ENCODE data around the gene ADGRL3. TPM values are rescaled to one million over a fixed set of nuclear protein-coding genes. Genes with fewer than 3 reads are reported as not detected.

The ADGRL3 gene
- total and polyA plus RNA-seq, 4 donors: 0.39 to 59.9 (median 2.9) TPM

DNA sequence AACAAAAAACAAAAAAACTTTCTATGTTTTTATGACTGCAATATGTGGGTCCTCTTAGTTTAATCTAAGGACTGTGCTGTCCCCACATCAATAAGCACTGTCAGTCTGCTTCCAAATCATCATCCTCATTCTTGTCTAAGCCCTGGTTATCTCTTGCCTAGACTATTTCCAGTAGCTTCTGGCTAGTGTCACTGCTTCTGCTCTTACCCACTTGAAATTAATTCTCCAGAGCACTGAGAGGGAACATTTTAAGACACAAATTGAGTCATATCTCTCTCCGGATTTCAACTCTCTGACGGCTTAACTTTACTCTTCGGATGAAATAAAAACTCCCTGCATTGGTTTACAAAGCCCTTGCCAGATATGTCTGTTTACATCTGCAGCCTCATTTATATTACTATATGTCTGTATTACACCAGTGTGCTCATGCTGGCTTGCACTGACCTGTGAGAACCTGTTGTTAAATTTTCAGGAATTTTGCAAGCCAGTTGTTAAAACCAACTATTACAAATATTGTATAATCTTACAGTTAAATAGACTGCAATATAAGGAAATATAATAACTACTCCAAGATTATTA lies 345.9 kb downstream of the ADGRL3 start:
- Histone ChIP-seq H3K4me3 (no peak overlapping the region), H3K36me3 (ENCODE audit: control insufficient read depth in 4 of 4, insufficient read depth in 4 of 4, low read length in 4 of 4) (no peaks in the 10 kb centered on the region), H3K9me3 (ENCODE audit: control insufficient read depth in 4 of 4, insufficient read depth in 3 of 4, low read length in 3 of 4) (peaks cover 0 to 2% (median 0%) of the 10 kb centered on the region in 4 donors), H3K27ac (ENCODE audit: low read depth in 1 of 2, low read length in 1 of 2) (peak overlapping the region in 1 of 2 donors; percentile 55), H3K4me1 (ENCODE audit: control insufficient read depth in 5 of 5, insufficient read depth in 5 of 5, low read length in 5 of 5) (peaks cover 0 to 11% (median 2%) of the 10 kb centered on the region in 5 donors), H3K9ac (ENCODE audit: insufficient read depth in 1 of 2, low read length in 2 of 2) (no peak overlapping the region), H3K27me3 (ENCODE audit: control insufficient read depth in 3 of 3, insufficient read depth in 3 of 3, low read length in 2 of 3) (no peaks in the 10 kb centered on the region)
- 65 to 74% methylated on average over 3 of the region's 3 CpGs for WGBS, 2 donors
- ATAC-seq (ENCODE audit: insufficient read depth, low FRiP score): no peak
- TF ChIP-seq CTCF (IDR thresholded peaks at IDR 0.05; ENCODE audit: control extremely low read depth, extremely low read depth): no peak
- DNase-seq: peak in 2 of 3 donors; percentile 49 to 51

DNA sequence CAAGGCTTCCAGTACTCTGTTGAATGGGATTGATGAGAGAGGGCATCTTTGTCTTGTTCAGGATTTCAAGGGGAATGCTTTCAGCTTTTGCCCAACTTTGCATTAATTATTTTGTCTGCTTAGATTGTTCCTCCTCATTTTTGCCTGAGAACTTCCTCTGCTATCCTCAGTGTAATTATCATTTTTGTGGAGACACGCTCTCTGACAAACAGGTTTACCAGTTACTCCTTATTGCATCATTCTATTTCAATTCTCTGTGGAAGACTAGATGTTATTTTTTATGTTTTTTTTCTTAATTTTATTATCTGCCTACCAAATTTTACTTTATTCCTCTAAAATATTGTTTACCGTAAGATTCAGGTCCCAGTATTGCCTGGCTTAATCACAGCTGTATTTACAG lies 349.2 kb downstream of the ADGRL3 start:
- ATAC-seq (ENCODE audit: insufficient read depth, low FRiP score): no peak
- DNase-seq: no peak
- Histone ChIP-seq H3K4me1 (ENCODE audit: control insufficient read depth in 5 of 5, insufficient read depth in 5 of 5, low read length in 5 of 5) (peaks cover 0 to 3% (median 0%) of the 10 kb centered on the region in 5 donors), H3K9me3 (ENCODE audit: control insufficient read depth in 4 of 4, insufficient read depth in 3 of 4, low read length in 3 of 4) (peaks cover 0 to 2% (median 0%) of the 10 kb centered on the region in 4 donors), H3K27ac (ENCODE audit: low read depth in 1 of 2, low read length in 1 of 2) (no peak overlapping the region), H3K4me3 (no peak overlapping the region), H3K9ac (ENCODE audit: insufficient read depth in 1 of 2, low read length in 2 of 2) (no peak overlapping the region), H3K27me3 (ENCODE audit: control insufficient read depth in 3 of 3, insufficient read depth in 3 of 3, low read length in 2 of 3) (no peaks in the 10 kb centered on the region), H3K36me3 (ENCODE audit: control insufficient read depth in 4 of 4, insufficient read depth in 4 of 4, low read length in 4 of 4) (no peaks in the 10 kb centered on the region)
- WGBS, 2 donors: 94 to 98% methylated on average over 2 of the region's 2 CpGs
- no peak for TF ChIP-seq CTCF (IDR thresholded peaks at IDR 0.05; ENCODE audit: control extremely low read depth, extremely low read depth)

- no peak overlapping the region for H3K27ac ChIP-seq (ENCODE audit: low read depth in 1 of 2, low read length in 1 of 2)
- ATAC-seq (ENCODE audit: insufficient read depth, low FRiP score): no peak
- no peaks in the 10 kb centered on the region for H3K36me3 ChIP-seq (ENCODE audit: control insufficient read depth in 4 of 4, insufficient read depth in 4 of 4, low read length in 4 of 4)
- peak in 1 of 3 donors; percentile 28 for DNase-seq
- no peak for TF ChIP-seq CTCF (IDR thresholded peaks at IDR 0.05; ENCODE audit: control extremely low read depth, extremely low read depth)
- 97% methylated on average over 1 of the region's 1 CpG for WGBS, 2 donors
- no peak overlapping the region for H3K4me3 ChIP-seq
- no peaks in the 10 kb centered on the region for H3K27me3 ChIP-seq (ENCODE audit: control insufficient read depth in 3 of 3, insufficient read depth in 3 of 3, low read length in 2 of 3)
- no peak overlapping the region for H3K9ac ChIP-seq (ENCODE audit: insufficient read depth in 1 of 2, low read length in 2 of 2)
- H3K4me1 ChIP-seq (ENCODE audit: control insufficient read depth in 5 of 5, insufficient read depth in 5 of 5, low read length in 5 of 5): peaks cover 0 to 7% (median 0%) of the 10 kb centered on the region in 5 donors
- peaks cover 0 to 2% (median 0%) of the 10 kb centered on the region in 4 donors for H3K9me3 ChIP-seq (ENCODE audit: control insufficient read depth in 4 of 4, insufficient read depth in 3 of 4, low read length in 3 of 4)
Measured at GRCh38 chr4:61553557-61554125, 353.5 kb downstream of the ADGRL3 start.
